ENCODE results near the gene TFF3.
"Not testable (repeated sequence)": the region's sequence is repeated elsewhere in the genome, so short reads cannot be mapped to it uniquely, and the experiment has no call there.

Gene TFF3

GRCh38 chr21:42302076-42302650 is 13.0 kb downstream of the TFF3 start:
- no peak for DNase-seq

- DNase-seq, result no peak
Observed at GRCh38 chr21:42301371-42302075, 13.7 kb downstream of the TFF3 start.

DNA sequence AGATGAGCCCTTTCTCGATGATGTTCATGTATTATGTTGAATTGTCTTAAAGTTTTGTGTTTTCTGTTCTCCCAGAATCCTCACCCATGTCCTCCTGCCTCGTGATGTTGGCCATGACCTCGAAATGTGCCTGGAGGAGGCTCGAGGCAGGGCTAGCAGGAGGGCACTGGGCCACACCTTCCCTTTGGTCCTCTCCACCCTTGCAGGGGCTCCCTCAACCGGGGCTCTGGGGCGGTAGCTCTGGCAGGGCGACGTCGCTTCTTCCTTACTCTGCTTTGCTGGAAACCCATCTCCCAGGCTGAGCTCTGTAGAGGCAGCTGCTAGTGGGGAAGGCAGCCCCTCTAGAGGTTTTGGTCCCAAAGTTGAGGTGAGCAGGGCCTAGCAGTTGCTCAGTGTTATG is 14.3 kb downstream of the TFF3 start:
- DNase-seq, result no peak

DNA sequence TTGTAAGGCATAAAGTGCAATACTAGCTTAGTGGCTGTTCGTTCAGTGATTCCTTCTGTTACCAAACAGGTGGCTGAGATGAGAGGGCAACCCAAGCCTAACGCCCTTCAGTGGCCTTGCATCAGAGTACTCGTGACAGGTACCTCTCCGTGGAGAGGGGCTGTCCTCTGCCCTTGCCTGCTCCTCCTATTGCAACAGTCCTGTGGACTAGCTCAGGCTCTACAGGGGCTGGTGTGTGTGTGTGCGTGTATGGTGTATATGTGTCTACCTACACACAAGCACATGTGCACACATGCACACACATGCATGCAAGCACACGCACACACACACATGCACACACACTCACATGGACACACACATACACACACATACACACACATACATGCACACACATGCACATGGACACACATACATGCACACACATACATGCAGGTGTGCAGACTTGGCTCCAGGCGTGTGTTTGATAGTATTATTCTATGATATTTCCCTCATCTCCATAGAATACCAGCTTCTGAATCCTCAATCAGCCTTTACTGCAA is 15.1 kb downstream of the TFF3 start:
- no peak for DNase-seq

GRCh38 chr21:42299324-42300044 is 15.7 kb downstream of the TFF3 start:
- peak; percentile 51 for DNase-seq

- no peak for DNase-seq
Observed at GRCh38 chr21:42298657-42299056, 16.6 kb downstream of the TFF3 start.

DNA sequence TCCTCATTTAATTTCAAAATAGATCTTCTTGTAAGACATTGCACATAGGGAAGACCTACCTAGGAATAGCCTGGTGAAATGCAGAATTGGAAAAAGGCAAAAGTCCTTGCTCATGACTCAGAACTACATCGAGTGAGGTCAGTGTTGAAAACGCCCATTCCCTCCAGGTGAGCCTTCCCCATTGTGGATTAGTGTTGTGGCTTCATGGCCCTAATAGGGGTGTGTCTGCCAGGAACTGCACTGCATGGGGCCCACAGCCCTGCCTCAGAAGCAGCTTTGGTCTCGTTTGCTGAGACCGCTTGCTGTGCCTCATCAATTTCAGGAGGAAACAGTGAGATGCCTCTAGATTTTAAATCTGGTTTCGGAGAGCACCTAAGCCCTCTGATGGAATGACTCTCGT is 17.0 kb downstream of the TFF3 start:
- DNase-seq, result no peak

- no peak for DNase-seq
Observed at GRCh38 chr21:42297377-42297776, 17.8 kb downstream of the TFF3 start.

DNA sequence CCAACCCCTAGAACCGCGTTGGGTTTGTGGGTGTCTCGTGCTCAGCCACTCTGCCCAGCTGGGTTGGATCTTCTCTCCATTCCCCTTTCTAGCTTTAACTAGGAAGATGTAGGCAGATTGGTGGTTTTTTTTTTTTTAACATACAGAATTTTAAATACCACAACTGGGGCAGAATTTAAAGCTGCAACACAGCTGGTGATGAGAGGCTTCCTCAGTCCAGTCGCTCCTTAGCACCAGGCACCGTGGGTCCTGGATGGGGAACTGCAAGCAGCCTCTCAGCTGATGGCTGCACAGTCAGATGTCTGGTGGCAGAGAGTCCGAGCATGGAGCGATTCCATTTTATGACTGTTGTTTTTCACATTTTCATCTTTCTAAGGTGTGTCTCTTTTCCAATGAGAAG is 18.7 kb downstream of the TFF3 start:
- no peak for DNase-seq

- DNase-seq, result no peak
Observed at GRCh38 chr21:42295845-42296244, 19.4 kb downstream of the TFF3 start.

DNA sequence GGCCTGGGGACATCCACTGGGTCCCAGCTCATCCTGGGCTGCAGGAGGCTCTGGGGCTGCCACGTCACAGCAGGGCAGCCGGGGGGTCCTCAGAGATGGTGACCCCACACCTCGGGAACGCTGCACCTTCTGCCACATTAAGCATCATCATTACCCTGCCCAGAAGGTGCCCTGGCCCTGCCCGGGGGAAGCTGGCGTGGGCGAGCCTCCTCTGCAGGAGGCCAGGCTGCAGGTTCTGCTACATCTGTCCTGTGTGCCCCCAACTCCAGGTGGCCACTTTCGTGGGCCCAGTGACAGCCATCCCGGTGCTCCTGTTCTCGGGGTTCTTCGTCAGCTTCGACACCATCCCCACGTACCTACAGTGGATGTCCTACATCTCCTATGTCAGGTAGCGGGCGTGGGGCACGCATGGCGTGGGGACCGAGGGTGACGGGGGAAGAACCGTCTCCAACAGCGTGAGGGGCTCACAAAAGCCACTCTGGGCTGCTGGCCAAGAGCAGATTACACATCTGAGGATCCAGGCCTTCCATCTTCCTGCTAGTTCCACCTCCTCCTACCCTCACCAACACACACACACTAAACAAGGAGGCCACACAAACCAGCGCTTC is 20.8 kb downstream of the TFF3 start:
- no peak for DNase-seq

DNA sequence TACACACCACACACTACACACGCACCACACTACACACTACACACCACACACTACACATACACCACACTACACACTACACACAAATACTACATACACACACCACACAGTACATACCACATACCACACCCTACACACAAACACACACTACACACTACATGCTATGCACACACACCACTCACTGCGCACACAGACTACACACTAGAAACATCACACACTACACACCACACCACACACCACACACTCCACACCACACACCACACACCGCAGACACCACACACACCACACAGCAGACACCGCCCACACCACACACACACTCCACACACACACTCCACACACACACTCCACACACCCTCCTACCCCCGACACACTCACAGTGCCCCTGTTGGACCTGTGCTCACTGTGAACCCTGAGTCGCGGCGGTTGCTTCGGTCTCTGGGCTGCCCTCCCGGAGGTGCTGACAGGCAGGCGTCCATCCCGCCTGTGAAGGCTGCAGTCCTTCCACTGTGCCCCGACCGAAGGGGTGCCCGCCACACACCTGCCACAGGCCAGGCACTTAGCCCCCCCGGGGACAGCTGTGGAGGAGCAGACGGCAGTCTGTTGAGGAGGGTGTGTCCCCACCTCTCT is 21.4 kb downstream of the TFF3 start:
- DNase-seq, result no peak

GRCh38 chr21:42292563-42293142 is 22.6 kb downstream of the TFF3 start:
- DNase-seq, result not testable (repeated sequence)

GRCh38 chr21:42291751-42292562 is 23.3 kb downstream of the TFF3 start:
- DNase-seq, result no peak

GRCh38 chr21:42291003-42291750 is 24.0 kb downstream of the TFF3 start:
- DNase-seq, result no peak

GRCh38 chr21:42290505-42290904 is 24.7 kb downstream of the TFF3 start:
- no peak for DNase-seq

GRCh38 chr21:42289926-42290325 is 25.3 kb downstream of the TFF3 start:
- DNase-seq, result no peak

GRCh38 chr21:42288962-42289361 is 26.2 kb downstream of the TFF3 start:
- DNase-seq, result no peak

DNA sequence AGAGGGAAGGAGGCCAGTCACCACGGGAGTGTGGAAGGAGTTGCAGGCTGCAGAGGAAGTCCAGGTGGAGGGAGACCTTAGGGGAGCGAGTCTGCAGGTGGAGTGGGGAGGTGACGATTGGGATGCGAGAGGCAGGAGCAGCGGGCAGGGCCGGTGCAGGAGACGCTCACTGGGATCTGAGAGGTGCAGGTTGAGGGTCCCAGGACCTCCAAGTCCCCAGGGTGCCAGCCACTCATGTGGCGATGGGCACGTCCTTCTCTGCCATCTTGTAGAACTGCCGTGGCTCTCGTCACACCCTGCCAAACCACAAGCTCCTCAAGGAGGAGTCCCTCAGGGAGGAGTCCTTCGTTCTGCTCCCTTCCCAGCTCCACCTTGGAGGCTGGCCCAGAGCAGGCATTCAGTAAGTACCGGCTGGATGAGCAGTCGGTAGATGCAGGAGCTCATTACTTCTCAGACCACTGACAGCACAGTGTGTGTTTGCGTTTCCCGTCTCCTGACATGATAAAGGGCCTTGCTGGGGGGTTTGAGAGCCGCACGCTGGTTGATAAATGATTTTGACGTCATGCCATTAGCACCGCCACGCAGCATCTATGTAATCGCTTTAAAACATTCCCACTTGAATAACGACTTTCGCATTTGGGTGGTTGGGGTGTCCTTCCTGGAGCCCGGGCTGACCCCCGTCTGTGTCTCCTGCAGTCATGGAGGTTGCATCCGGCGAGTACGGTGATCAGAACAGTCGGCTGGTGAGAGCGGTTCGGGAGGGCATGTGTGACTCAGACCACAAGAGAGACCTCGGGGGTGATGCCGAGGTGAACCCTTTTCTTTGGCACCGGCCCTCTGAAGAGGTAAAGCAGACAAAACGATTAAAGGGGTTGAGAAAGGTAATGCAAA is 27.8 kb downstream of the TFF3 start:
- DNase-seq, result no peak

DNA sequence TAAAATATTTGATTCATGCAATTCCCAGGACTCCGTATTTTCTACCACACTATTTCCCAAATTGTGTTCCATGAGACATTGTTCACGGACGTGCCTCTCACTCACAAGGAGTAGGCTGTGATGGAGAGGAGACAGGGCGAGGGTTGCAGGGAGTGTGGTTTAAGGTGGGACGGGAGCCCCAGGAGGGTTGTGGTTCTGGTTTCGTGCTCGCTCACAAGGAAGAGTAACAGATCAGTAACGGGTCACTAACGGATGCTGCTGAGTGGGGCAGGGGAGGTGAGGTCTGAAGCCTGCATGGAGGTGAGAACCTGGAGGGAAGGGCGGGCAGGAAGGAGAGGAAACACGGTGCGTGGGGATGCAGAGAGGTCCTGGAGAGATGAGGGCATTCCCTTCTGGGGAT is 28.8 kb downstream of the TFF3 start:
- DNase-seq, result no peak

Data from activated CD4-positive, alpha-beta T cell treated with anti-CD3 and anti-CD28 coated beads for 48 hours (primary cell).